HG03354 (cell line): ENCODE results near the gene MPC2.
A peak's percentile ranks its signal among the peaks of the same experiment; 100 is the strongest.

Experiments used
- ATAC-seq: cut with Tn5 transposase; IDR thresholded peaks from one replicate; pipeline ENCODE4 v1.9.1; 2021; ENCODE audit warnings: mild to moderate bottlenecking; ENCODE audit not compliant: unreplicated experiment, poor library complexity, severe bottlenecking

Gene MPC2

GRCh38 chr1:167936930-167937708 lies at the start of gene MPC2:
Gene MPC2, minus strand, starts transcription at chr1:167937072. Its CDS starts 1,231 bp downstream, at chr1:167935841.
- peak; percentile 28 for ATAC-seq

DNA sequence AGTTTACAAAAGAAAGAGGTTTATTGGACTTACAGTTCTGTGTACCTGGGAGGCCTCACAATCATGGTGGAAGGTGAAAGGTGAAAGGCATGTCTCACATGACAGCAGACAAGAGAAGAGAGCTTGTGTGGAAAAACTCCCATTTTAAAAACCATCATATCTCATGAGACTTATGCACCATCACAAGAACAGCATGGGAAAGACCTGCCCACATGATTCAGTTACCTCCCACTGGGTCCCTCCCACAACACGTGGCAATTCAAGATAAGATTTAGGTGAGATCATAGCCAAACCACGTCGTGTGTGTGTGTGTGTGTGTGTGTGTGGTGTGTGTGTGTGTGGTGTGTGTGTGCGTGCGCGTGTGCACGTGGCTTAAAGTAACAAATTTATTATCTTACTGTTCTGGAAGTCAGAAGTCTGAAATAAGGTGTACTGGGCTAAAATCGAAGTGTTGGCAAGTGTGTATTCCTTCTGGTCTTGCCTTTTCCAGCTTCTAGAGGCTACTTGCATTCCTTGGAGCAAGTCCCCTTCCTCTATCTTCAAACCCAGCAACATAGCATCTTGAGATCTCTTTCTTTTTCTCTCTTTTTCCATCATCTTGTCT lies 48.1 kb upstream of the MPC2 start:
- no peak for ATAC-seq

DNA sequence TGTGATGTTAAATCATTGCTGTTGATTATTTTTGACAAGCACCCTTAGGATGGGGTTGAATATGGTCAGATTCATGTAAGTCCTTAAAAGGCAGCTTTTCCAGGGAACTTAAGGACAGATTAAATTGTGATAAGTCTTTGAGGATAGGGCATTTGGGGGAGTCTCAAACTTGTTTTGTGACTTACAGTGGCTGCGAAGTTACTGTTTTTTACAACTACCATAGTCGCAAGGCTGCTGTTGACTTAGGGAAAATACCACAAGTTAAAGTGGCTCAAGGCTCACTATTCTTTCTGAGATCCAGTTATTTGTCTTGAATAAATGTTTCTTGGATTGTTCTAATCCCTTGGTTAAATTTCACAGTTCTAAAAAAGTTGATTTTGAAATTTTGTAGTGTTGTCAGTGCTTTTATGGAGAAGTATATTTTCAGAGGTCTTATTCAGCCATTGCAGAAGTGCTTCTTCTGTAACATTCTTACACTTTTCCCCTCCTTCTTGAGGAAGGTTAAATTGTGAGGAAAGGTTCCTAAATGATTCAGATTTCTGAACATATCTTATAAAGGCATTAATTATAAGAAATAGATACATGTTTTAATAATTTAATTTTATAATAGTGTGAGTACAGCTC lies 47.0 kb upstream of the MPC2 start:
- no peak for ATAC-seq

- ATAC-seq: no peak
Measured at GRCh38 chr1:167981933-167982332, 45.1 kb upstream of the MPC2 start.

DNA sequence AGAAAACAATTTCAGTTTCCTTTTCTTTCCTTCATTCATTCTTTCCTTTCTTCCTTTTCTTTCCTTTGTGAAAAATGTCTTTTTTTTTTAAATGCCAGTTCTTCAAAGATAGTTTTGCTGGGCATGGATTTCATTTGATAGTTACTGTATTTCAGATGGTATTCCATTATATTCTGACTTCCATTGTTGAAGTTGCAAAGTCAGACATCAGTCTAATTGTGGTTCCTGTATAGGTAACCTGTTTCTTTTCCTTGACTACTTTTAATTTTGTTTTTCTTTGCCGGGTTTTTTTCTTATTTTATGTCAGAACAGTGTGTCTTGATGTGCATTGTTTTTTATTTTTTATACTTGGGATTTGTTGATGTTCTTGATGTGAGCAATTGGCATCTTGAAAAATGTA lies 40.4 kb upstream of the MPC2 start:
- no peak for ATAC-seq

DNA sequence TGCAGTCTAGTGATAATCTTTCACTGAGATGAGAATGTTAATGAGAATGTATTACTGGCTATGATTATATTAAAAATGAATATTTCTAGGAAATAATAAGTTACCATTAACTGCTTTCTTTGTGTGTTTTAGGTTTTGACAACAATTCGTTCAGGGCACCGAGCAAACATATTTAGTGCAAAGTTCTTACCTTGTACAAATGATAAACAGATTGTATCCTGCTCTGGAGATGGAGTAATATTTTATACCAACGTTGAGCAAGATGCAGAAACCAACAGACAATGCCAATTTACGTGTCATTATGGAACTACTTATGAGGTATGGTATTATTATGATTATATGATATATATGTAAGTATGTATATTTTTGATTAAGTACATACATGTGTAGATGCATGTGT lies 37.8 kb upstream of the MPC2 start:
- no peak for ATAC-seq

- ATAC-seq: no peak
Measured at GRCh38 chr1:167973832-167974231, 37.0 kb upstream of the MPC2 start.

DNA sequence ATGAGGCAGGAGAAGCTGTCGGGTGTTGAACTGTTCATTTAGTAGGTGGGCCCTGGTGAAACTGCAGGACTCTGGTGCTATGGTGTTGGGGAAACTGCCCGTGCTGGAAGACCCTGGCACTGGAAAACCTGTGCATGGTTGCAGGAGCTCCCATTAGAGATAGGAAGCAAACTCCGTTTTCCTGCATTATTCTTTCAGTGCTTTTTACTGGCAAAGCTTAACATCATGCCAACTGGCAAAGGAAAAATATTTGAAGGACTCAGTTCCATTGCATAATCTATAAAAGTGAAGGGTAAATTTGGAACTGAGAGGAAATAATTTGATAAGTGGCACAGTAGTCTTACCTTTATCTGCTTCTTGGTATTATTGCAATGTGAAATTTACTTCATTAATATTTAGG lies 31.7 kb upstream of the MPC2 start:
- no peak for ATAC-seq

GRCh38 chr1:167966050-167966449 lies 29.2 kb upstream of the MPC2 start:
- ATAC-seq: no peak

DNA sequence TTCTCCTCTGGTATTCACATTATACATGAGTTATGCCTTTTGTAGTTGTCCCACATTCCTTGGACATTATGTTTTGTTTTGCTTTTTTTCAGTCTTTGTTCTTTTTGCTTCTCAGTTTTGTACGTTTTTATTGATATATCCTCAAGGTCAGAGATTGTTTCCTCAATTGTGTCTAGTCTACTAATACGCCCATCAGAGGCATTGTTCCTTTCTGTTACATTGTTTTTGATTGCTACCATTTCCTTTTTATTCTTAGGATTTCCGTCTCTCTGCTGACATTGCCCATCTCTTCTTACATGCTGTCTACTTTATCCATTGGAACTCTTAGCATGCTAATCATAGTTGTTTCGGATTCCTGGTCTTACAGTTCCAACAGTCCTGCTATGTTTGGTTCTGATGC lies 27.8 kb upstream of the MPC2 start:
- ATAC-seq: no peak

DNA sequence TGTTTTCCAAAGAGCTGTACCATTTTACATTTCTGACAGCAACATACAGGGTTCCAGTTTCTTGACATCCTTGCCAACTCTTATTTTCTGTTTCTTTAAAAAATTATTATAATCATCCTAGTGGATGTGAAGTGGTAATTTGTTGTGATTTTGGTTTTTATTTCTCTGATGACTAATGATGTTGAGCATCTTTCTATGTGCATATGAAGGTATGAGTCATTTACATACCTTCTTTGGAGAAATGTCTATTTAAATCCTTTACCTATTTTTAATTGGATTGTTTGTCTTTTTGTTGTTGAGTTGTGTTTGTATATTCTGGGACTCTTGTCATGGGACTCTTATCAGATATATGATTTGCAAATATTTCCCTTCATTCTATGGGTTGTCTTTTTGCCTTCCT lies 20.8 kb upstream of the MPC2 start:
- ATAC-seq: no peak

GRCh38 chr1:167955915-167956314 lies 19.0 kb upstream of the MPC2 start:
- ATAC-seq: no peak

GRCh38 chr1:167950569-167950968 lies 13.7 kb upstream of the MPC2 start:
- no peak for ATAC-seq

DNA sequence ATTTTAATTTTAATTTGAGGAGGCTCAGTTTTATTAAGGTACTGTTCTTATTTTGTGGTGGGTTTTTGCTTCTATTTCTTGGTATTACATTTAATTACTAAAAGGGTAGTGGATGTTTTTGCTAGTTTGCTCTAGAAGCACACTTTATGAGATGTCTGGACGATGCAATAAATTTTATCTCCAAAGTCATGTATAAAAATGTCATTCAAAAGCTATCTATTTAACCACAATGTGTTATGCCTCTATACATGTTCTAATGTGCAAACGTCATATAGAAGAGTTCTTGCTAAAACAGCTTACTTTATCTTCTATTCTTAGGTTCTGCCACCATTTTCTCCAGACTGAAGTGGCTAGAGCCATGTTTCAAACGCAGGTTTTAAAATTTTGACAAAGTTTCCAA lies 12.9 kb upstream of the MPC2 start:
- ATAC-seq: no peak

- no peak for ATAC-seq
Measured at GRCh38 chr1:167947733-167948132, 10.9 kb upstream of the MPC2 start.

DNA sequence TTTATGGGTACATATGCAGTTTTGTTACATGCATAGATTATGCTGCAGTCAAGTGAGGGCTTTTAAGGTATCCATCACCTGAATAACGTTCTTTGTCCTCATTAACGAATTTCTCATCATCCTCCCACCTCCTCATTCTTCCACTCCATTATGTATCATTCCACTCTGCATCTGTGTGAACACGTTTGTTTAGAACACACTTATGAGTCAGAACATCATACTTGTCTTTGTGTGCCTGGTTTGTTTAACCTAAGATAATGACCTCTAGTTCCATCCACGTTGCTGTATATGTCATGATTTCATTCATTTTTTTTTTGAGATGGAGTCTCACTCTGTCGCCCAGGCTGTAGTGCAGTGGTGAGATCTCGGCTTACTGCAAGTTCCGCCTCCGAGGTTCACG lies 6.7 kb upstream of the MPC2 start:
- ATAC-seq: no peak

DNA sequence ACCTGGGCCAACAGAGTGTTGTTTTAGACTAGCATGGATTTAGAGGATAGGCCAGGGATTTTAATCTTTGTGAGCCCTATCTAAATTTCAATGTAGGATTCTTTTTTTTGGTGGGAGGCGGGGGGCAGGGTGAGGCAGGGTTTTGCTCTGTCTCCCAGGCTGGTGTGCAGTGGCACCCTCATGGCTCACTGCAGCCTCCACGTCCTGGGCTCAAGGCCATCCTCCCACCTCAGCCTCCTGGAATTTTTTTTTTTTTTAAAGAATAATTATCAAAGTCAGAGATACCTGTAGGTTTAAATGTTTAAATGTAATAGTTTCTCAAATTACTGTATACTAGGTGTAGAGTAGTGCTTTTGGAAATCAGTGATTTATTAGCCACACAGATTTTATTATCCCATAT lies 3.4 kb upstream of the MPC2 start:
- ATAC-seq: no peak

DNA sequence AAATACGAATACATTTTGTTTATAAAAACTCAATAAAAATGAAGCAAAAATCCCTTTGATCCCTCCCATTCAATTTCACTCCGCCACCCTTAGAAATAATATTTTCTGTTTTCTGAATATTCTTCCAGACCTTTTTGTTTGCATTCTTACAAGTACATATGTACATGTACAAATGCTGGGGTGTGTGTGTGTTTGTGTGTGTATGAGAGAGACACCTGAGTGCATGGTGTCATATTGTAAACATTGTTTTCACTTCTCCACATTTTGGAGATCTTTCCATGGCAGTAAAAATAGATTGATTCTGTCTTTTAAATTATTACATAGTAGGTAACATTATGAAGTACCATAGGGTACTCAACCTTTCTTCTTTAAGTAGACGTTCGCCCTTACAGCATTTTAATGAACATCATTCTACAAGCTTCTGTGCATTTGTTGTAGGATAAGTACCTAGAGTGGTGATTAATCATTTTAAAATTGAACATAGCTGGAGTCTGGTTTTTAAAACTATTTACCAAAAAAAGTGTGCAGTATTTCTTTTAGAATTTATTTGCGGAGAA lies 1.3 kb upstream of the MPC2 start:
- ATAC-seq: no peak

DNA sequence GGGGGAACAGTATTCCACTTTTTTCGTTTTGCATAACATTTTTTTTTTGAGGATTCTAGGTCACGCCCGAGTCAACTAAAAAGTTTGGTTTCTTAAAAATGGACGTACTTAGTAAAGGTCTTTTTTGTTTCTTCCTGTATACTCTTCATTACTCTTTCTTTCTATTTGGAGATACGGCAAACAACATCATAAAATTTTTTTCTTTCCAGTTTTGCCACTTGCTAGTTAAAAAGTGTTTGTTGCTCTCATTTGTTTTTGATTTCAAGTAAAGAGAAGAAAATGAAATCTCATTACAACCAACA lies 788 bp upstream of the MPC2 start:
- ATAC-seq: no peak

GRCh38 chr1:167936068-167936929 lies 573 bp downstream of the MPC2 start, which contains the start of gene DCAF6:
Gene DCAF6, plus strand, starts transcription at chr1:167936683. Its CDS starts 229 bp downstream, at chr1:167936912.
- peak; percentile 76 for ATAC-seq
